CD4-positive, CD25-positive, alpha-beta regulatory T cell (primary cell): Measurements from ENCODE around the gene TMEM208. TPM values are rescaled to one million over a fixed set of nuclear protein-coding genes. Genes with fewer than 3 reads are reported as not detected.
A peak's percentile ranks its signal among the peaks of the same experiment; 100 is the strongest.

Experiments
- ATAC-seq, 2 donors: fragments of 150-1000 bp; cut with Tn5 transposase; one replicate each; pipeline ENCODE4 v1.10.0; 2021; ENCODE audit warnings: low read depth in 2 of 2, moderate number of reproducible peaks in 2 of 2, moderate library complexity in 1 of 2
- DNase-seq, 3 donors: peaks; one replicate each; pipeline versions ENCODE4 v3.0.0 to v3.0.0-alpha.2; 2012 to 2022; ENCODE audit warnings: mixed read lengths in 1 of 3
- H3K27ac ChIP-seq: one replicate; pipeline ENCODE4 v1.7.0; 2013; ENCODE audit warnings: mild to moderate bottlenecking, low read length; ENCODE audit not compliant: insufficient read depth, poor library complexity, severe bottlenecking
- H3K27me3 ChIP-seq: one replicate; pipeline ENCODE4 v1.7.0; 2013; ENCODE audit warnings: low read length; ENCODE audit not compliant: control insufficient read depth, insufficient read depth
- H3K36me3 ChIP-seq: one replicate; pipeline ENCODE4 v1.7.0; 2013; ENCODE audit warnings: mild to moderate bottlenecking, low read length, moderate library complexity; ENCODE audit not compliant: control insufficient read depth, insufficient read depth
- H3K4me1 ChIP-seq: 2 replicates; pipeline ENCODE4 v1.7.0; 2013; ENCODE audit warnings: mild to moderate bottlenecking, low read length; ENCODE audit not compliant: insufficient read depth, control insufficient read depth, poor library complexity, severe bottlenecking
- H3K4me3 ChIP-seq: one replicate; pipeline ENCODE4 v1.7.0; 2013; ENCODE audit warnings: low read depth, mild to moderate bottlenecking, low read length, moderate library complexity
- H3K9me3 ChIP-seq, 2 experiments: 1 replicate in 1 of 2; 2 replicates in 1 of 2; pipeline ENCODE4 v1.7.0; 2013; ENCODE audit warnings: low read length in 2 of 2, mild to moderate bottlenecking in 1 of 2, moderate library complexity in 1 of 2; ENCODE audit not compliant: control insufficient read depth in 2 of 2
- H3K27ac Mint-ChIP-seq, 3 donors: one replicate each; pipeline ENCODE4 v1.8.0; 2020 to 2022; ENCODE audit warnings: mild to moderate bottlenecking in 3 of 3, mixed read lengths in 3 of 3, moderate library complexity in 2 of 3
- H3K27me3 Mint-ChIP-seq: one replicate; pipeline ENCODE4 v1.8.0; 2022; ENCODE audit warnings: mild to moderate bottlenecking, mixed read lengths
- H3K36me3 Mint-ChIP-seq: one replicate; pipeline ENCODE4 v1.8.0; 2020; ENCODE audit warnings: mixed read lengths
- H3K4me1 Mint-ChIP-seq, 4 donors: one replicate each; pipeline ENCODE4 v1.8.0; 2020 to 2022; ENCODE audit warnings: mixed read lengths in 4 of 4, mild to moderate bottlenecking in 1 of 4
- H3K4me3 Mint-ChIP-seq, 4 donors: one replicate each; pipeline ENCODE4 v1.8.0; 2020 to 2022; ENCODE audit warnings: mild to moderate bottlenecking in 4 of 4, mixed read lengths in 4 of 4, moderate library complexity in 3 of 4
- H3K9me3 Mint-ChIP-seq, 7 donors: one replicate each; pipeline ENCODE4 v1.8.0; 2020 to 2022; ENCODE audit warnings: mixed read lengths in 7 of 7, mild to moderate bottlenecking in 3 of 7, moderate library complexity in 2 of 7
- polyA plus RNA-seq, 4 donors: library from polyadenylated mRNA; unstranded; fragments of 300-500 nt; fragmentation: Illumina TruSeq; gene quantifications; one replicate each; pipeline ENCODE4 v1.2.3, GENCODE V29; 2021
- total RNA-seq: library from RNA; stranded (reverse); gene quantifications from one replicate; pipeline ENCODE4 v1.2.3, GENCODE V29; 2022

Gene TMEM208
- total and polyA plus RNA-seq, 5 donors from 2014 or later: 31.0 to 141 (median 92.8) TPM

GRCh38 chr16:67256701-67257230 is 29.8 kb downstream of the TMEM208 start:
- Mint-ChIP-seq H3K36me3 (no peaks in the 10 kb centered on the region), H3K27ac (peak overlapping the region in 1 of 3 donors; percentile 7), H3K4me1 (no peaks in the 10 kb centered on the region), H3K4me3 (no peak overlapping the region), H3K9me3 (no peaks in the 10 kb centered on the region), H3K27me3 (peaks cover 7% of the 10 kb centered on the region)
- DNase-seq: no peak
- Histone ChIP-seq H3K4me3 (no peak overlapping the region), H3K27ac (no peak overlapping the region), H3K9me3 (no peaks in the 10 kb centered on the region), H3K4me1 (no peaks in the 10 kb centered on the region), H3K36me3 (no peaks in the 10 kb centered on the region), H3K27me3 (no peaks in the 10 kb centered on the region)
- no peak for ATAC-seq

- Histone ChIP-seq H3K9me3 (no peaks in the 10 kb centered on the region), H3K4me3 (no peak overlapping the region), H3K27ac (no peak overlapping the region), H3K36me3 (no peaks in the 10 kb centered on the region), H3K4me1 (no peaks in the 10 kb centered on the region), H3K27me3 (no peaks in the 10 kb centered on the region)
- H3K36me3 Mint-ChIP-seq: no peaks in the 10 kb centered on the region
- peaks cover 9% of the 10 kb centered on the region for H3K27me3 Mint-ChIP-seq
- H3K4me1 Mint-ChIP-seq: no peaks in the 10 kb centered on the region
- DNase-seq (no peak), ATAC-seq (no peak)
- peak overlapping the region in 1 of 3 donors; percentile 10 for H3K27ac Mint-ChIP-seq
- no peak overlapping the region for H3K4me3 Mint-ChIP-seq
- no peaks in the 10 kb centered on the region for H3K9me3 Mint-ChIP-seq
Measured at GRCh38 chr16:67257486-67258160, 30.7 kb downstream of the TMEM208 start.

GRCh38 chr16:67258161-67258835 is 31.4 kb downstream of the TMEM208 start:
- Histone ChIP-seq H3K36me3 (no peaks in the 10 kb centered on the region), H3K4me3 (no peak overlapping the region), H3K27me3 (no peaks in the 10 kb centered on the region), H3K9me3 (no peaks in the 10 kb centered on the region), H3K27ac (no peak overlapping the region), H3K4me1 (no peaks in the 10 kb centered on the region)
- Mint-ChIP-seq H3K27me3 (peaks cover 9% of the 10 kb centered on the region), H3K27ac (peak overlapping the region in 1 of 3 donors; percentile 10), H3K36me3 (no peaks in the 10 kb centered on the region), H3K4me1 (no peaks in the 10 kb centered on the region), H3K9me3 (peaks cover 0 to 2% (median 0%) of the 10 kb centered on the region in 7 donors), H3K4me3 (no peak overlapping the region)
- DNase-seq: no peak
- no peak for ATAC-seq

- Histone ChIP-seq H3K27ac (no peak overlapping the region), H3K27me3 (no peaks in the 10 kb centered on the region), H3K9me3 (no peaks in the 10 kb centered on the region), H3K36me3 (no peaks in the 10 kb centered on the region), H3K4me1 (no peaks in the 10 kb centered on the region), H3K4me3 (no peak overlapping the region)
- ATAC-seq: no peak
- DNase-seq: no peak
- Mint-ChIP-seq H3K27ac (no peak overlapping the region), H3K27me3 (peaks cover 9% of the 10 kb centered on the region), H3K4me1 (no peaks in the 10 kb centered on the region), H3K9me3 (peaks cover 0 to 2% (median 0%) of the 10 kb centered on the region in 7 donors), H3K36me3 (no peaks in the 10 kb centered on the region), H3K4me3 (no peak overlapping the region)
Measured at GRCh38 chr16:67259705-67260104, 32.8 kb downstream of the TMEM208 start.

GRCh38 chr16:67260426-67261063 is 33.6 kb downstream of the TMEM208 start:
- Histone ChIP-seq H3K27ac (no peak overlapping the region), H3K4me3 (no peak overlapping the region), H3K4me1 (no peaks in the 10 kb centered on the region), H3K9me3 (no peaks in the 10 kb centered on the region), H3K27me3 (no peaks in the 10 kb centered on the region), H3K36me3 (no peaks in the 10 kb centered on the region)
- no peaks in the 10 kb centered on the region for H3K4me1 Mint-ChIP-seq
- H3K27me3 Mint-ChIP-seq: peaks cover 9% of the 10 kb centered on the region
- peaks cover 0 to 2% (median 0%) of the 10 kb centered on the region in 7 donors for H3K9me3 Mint-ChIP-seq
- no peaks in the 10 kb centered on the region for H3K36me3 Mint-ChIP-seq
- DNase-seq (peak in 1 of 3 donors; percentile 46), ATAC-seq (no peak)
- no peak overlapping the region for H3K4me3 Mint-ChIP-seq
- peak overlapping the region in 1 of 3 donors; percentile 84 for H3K27ac Mint-ChIP-seq

GRCh38 chr16:67263201-67263600 is 36.3 kb downstream of the TMEM208 start:
- Mint-ChIP-seq H3K27me3 (peaks cover 9% of the 10 kb centered on the region), H3K27ac (no peak overlapping the region), H3K36me3 (no peaks in the 10 kb centered on the region), H3K4me3 (no peak overlapping the region), H3K9me3 (peaks cover 0 to 2% (median 0%) of the 10 kb centered on the region in 7 donors), H3K4me1 (no peaks in the 10 kb centered on the region)
- ATAC-seq: no peak
- no peak for DNase-seq
- Histone ChIP-seq H3K27ac (no peak overlapping the region), H3K27me3 (no peaks in the 10 kb centered on the region), H3K36me3 (no peaks in the 10 kb centered on the region), H3K4me3 (no peak overlapping the region), H3K4me1 (no peaks in the 10 kb centered on the region), H3K9me3 (no peaks in the 10 kb centered on the region)

GRCh38 chr16:67264277-67264676 is 37.3 kb downstream of the TMEM208 start:
- Histone ChIP-seq H3K27ac (no peak overlapping the region), H3K9me3 (no peaks in the 10 kb centered on the region), H3K27me3 (no peaks in the 10 kb centered on the region), H3K4me1 (no peaks in the 10 kb centered on the region), H3K4me3 (no peak overlapping the region), H3K36me3 (no peaks in the 10 kb centered on the region)
- no peak for ATAC-seq
- no peak for DNase-seq
- peaks cover 0 to 2% (median 0%) of the 10 kb centered on the region in 7 donors for H3K9me3 Mint-ChIP-seq
- no peak overlapping the region for H3K27ac Mint-ChIP-seq
- no peak overlapping the region for H3K4me3 Mint-ChIP-seq
- no peaks in the 10 kb centered on the region for H3K36me3 Mint-ChIP-seq
- no peaks in the 10 kb centered on the region for H3K4me1 Mint-ChIP-seq
- peaks cover 9% of the 10 kb centered on the region for H3K27me3 Mint-ChIP-seq
